ENCODE data around the gene SORCS2.

DNA sequence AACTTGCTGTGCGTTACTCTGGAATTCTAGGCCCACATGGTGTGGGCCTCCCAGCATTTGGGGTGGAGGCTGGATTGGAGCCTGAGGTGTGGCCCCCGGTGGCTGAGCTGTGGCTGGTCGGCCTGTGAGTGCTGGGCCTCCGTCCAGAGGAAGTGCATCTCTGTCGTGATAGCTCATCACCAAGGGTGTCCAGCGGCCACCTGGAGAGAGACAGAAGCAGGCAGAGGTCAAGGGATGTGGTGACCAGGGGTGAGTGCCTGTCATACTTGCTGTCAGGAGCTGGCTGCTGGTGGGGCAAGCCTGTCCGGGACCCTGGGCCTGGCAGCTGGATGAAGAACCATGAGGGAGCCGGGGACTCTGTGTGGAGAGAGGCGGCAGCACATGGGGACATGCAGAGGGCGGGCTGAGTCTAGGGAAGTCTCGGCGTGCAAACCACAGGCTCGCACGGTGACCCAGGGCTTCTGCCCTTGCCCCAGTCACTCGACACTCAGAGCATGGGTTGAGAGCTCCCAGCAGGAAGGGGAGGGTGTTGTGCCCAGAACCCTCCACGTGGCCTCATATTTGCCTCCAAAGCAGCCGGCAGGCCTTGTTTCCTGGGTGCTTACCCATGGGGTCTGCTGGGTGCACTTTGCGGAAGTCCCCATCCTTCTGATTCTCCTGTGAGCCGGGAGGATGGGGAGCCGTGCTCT is 6.2 kb downstream of the SORCS2 start:
- TF ChIP-seq, protein P1, sequence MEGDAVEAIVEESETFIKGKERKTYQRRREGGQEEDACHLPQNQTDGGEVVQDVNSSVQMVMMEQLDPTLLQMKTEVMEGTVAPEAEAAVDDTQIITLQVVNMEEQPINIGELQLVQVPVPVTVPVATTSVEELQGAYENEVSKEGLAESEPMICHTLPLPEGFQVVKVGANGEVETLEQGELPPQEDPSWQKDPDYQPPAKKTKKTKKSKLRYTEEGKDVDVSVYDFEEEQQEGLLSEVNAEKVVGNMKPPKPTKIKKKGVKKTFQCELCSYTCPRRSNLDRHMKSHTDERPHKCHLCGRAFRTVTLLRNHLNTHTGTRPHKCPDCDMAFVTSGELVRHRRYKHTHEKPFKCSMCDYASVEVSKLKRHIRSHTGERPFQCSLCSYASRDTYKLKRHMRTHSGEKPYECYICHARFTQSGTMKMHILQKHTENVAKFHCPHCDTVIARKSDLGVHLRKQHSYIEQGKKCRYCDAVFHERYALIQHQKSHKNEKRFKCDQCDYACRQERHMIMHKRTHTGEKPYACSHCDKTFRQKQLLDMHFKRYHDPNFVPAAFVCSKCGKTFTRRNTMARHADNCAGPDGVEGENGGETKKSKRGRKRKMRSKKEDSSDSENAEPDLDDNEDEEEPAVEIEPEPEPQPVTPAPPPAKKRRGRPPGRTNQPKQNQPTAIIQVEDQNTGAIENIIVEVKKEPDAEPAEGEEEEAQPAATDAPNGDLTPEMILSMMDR (IDR thresholded peaks at IDR 0.05), result no peak
- no peak for TF ChIP-seq POLR2A (IDR thresholded peaks at IDR 0.05)

Data from right lobe of liver (tissue), 4 donors.